HFFc6 (cell line): ENCODE data around the gene EPB41L3. TPM values are rescaled to one million over a fixed set of nuclear protein-coding genes. Genes with fewer than 3 reads are reported as not detected.

Experiments
- DNase-seq: peaks from one replicate; pipeline ENCODE4 v3.0.0-alpha.2; 2018
- H3K27ac Mint-ChIP-seq: 2 replicates; pipeline ENCODE4 v1.8.0; 2020; ENCODE audit warnings: mild to moderate bottlenecking, mixed read lengths
- H3K27me3 Mint-ChIP-seq: 2 replicates; pipeline ENCODE4 v1.8.0; 2021; ENCODE audit warnings: mild to moderate bottlenecking, moderate library complexity, mixed read lengths; ENCODE audit not compliant: insufficient read depth
- H3K36me3 Mint-ChIP-seq: 2 replicates; pipeline ENCODE4 v1.8.0; 2021; ENCODE audit warnings: low read depth, mixed read lengths
- H3K4me1 Mint-ChIP-seq: 2 replicates; pipeline ENCODE4 v1.8.0; 2020; ENCODE audit warnings: low read depth, mixed read lengths
- H3K4me3 Mint-ChIP-seq: 2 replicates; pipeline ENCODE4 v1.8.0; 2020; ENCODE audit warnings: mild to moderate bottlenecking, moderate library complexity, mixed read lengths
- H3K9me3 Mint-ChIP-seq: 2 replicates; pipeline ENCODE4 v1.8.0; 2020; ENCODE audit warnings: mild to moderate bottlenecking, mixed read lengths
- total RNA-seq, 6 experiments: library from RNA; stranded (reverse); fragmentation: NEBNext Ultra II Directional; extraction: Animal tissue kit (Norgen Biotek cat#: 25700); gene quantifications; 2 replicates in 1 of 6; 3 replicates in 5 of 6; pipeline ENCODE4 v1.2.3, GENCODE V29; 2021
- TF ChIP-seq, protein P1 (sequence below): fragments of 200-600 bp; sonication (generic); IDR thresholded peaks from 2 replicates; pipeline ENCODE4 v1.5.0; 2021; ENCODE audit warnings: antibody characterized with exemption, mild to moderate bottlenecking

EPB41L3 gene
- total RNA-seq, 6 experiments from 2014 or later, result 1.3 to 17.0 (median 1.8) TPM

DNA sequence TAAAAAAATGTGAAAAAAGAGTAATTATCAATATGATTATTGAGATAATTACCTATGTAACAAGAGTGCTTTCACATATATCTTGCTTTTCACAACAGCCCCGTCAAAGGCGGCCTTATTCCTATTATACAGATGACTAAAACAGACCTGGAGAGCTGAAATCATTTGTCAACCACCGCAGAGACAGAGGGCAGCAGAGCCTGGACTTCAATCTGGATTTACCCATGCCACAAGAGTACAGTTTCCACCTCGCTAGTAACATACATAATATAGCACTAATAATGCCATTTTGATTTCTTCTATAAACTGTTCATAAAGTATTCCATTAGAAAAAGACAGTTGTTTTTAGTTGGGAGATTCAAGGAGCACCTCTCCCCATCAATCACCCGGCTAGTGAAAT lies 121.8 kb downstream of the EPB41L3 start:
- DNase-seq, result no peak
- Mint-ChIP-seq H3K36me3 (peaks cover 3% of the 10 kb centered on the region; the same call in 1 of the 2 replicates), H3K9me3 (peaks cover 24% of the 10 kb centered on the region), H3K27ac (no peak overlapping the region), H3K4me3 (no peak overlapping the region), H3K27me3 (no peaks in the 10 kb centered on the region; the same call in 1 of the 2 replicates), H3K4me1 (no peaks in the 10 kb centered on the region)
- TF ChIP-seq, protein P1, sequence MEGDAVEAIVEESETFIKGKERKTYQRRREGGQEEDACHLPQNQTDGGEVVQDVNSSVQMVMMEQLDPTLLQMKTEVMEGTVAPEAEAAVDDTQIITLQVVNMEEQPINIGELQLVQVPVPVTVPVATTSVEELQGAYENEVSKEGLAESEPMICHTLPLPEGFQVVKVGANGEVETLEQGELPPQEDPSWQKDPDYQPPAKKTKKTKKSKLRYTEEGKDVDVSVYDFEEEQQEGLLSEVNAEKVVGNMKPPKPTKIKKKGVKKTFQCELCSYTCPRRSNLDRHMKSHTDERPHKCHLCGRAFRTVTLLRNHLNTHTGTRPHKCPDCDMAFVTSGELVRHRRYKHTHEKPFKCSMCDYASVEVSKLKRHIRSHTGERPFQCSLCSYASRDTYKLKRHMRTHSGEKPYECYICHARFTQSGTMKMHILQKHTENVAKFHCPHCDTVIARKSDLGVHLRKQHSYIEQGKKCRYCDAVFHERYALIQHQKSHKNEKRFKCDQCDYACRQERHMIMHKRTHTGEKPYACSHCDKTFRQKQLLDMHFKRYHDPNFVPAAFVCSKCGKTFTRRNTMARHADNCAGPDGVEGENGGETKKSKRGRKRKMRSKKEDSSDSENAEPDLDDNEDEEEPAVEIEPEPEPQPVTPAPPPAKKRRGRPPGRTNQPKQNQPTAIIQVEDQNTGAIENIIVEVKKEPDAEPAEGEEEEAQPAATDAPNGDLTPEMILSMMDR, result no peak

DNA sequence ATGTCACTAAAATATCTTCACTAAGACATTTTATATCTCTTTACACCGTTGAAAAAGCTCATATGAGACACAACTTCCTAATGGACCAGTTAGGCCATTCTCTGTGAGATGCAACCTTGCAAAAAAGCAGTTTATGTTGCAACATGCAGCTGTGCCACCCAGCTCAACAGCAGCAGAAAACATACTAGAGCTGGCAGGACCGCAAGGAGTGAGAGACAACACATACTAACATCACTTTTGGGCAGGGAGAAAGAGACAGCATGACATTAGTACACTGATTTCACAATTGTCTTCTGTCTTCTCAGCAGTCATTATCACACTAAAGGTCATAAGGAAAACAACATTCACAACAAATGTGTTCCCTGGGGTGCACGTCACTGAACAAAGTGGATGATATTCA lies 122.9 kb downstream of the EPB41L3 start:
- no peak overlapping the region for H3K4me3 Mint-ChIP-seq
- H3K27ac Mint-ChIP-seq, result no peak overlapping the region
- H3K36me3 Mint-ChIP-seq, result peaks cover 3% of the 10 kb centered on the region; the same call in 1 of the 2 replicates
- no peaks in the 10 kb centered on the region for H3K27me3 Mint-ChIP-seq
- TF ChIP-seq, protein P1, result no peak
- H3K9me3 Mint-ChIP-seq, result peaks cover 24% of the 10 kb centered on the region
- DNase-seq, result no peak
- H3K4me1 Mint-ChIP-seq, result no peaks in the 10 kb centered on the region

DNA sequence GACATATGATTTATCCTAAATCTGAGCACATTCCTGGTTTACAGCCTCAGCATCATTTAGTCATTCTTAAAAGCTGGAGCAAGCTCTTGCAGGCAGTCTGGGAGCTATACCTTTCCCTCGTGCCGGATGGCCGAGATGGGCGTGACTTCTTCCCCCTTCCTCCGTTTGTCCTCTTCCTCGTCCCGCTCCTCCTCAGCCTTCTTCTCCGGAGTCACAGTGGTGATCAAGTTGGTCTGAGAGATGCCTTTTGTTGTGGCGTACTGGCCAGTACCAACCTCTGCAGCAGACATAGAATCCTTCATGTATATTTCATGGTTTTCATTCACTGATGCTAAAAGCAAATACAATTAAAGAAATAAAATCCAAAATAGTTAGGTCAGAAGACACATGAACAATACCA lies 124.2 kb downstream of the EPB41L3 start:
- DNase-seq, result no peak
- peaks cover 34% of the 10 kb centered on the region for H3K9me3 Mint-ChIP-seq
- H3K4me3 Mint-ChIP-seq, result no peak overlapping the region
- no peaks in the 10 kb centered on the region; the same call in 1 of the 2 replicates for H3K27me3 Mint-ChIP-seq
- TF ChIP-seq, protein P1, result no peak
- no peak overlapping the region for H3K27ac Mint-ChIP-seq
- H3K36me3 Mint-ChIP-seq, result peaks cover 3% of the 10 kb centered on the region; the same call in 1 of the 2 replicates
- H3K4me1 Mint-ChIP-seq, result no peaks in the 10 kb centered on the region

DNA sequence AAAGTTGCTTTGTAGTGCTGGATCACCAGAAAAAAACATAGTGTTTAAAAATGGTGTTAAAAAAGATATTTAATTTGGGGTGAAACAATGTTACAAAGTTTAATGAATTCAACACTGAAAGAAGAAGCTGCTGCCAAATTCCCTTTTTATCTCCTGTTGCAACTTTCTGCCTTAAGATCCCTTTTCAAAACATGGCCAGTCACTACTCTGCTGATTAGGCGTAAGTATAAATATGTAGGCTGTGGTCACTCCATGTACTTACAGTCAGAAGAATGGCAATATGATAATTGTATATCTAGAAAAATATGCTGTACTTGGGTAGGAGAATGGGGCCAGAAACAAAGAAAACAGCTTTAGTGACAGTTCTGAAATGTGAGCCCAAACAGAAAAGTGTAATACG lies 124.8 kb downstream of the EPB41L3 start:
- no peaks in the 10 kb centered on the region for H3K4me1 Mint-ChIP-seq
- no peak overlapping the region for H3K4me3 Mint-ChIP-seq
- TF ChIP-seq, protein P1, result no peak
- H3K9me3 Mint-ChIP-seq, result peaks cover 34% of the 10 kb centered on the region
- no peak overlapping the region for H3K27ac Mint-ChIP-seq
- peaks cover 3% of the 10 kb centered on the region; the same call in 1 of the 2 replicates for H3K36me3 Mint-ChIP-seq
- no peak for DNase-seq
- no peaks in the 10 kb centered on the region; the same call in 1 of the 2 replicates for H3K27me3 Mint-ChIP-seq

DNA sequence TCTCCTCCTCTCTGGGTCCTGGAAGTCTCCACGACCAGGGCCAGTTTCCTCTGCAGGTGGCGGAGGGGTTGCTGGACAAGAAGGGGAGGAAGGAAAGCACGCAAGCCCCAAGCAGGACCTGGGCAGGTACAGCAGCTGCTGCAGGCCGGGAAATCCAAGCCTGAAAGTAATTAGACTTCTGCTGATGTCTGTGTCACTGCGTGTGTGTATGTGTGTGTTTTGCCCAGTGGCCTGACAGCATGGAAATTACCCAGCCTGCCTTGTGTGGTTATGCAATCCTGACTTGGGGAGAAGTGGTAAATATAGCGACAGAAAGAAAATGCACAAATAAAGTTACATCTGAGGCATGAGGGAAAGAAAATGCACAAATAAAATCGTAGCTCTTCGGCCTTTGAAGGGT lies 126.5 kb downstream of the EPB41L3 start:
- H3K4me1 Mint-ChIP-seq, result no peaks in the 10 kb centered on the region
- H3K27ac Mint-ChIP-seq, result no peak overlapping the region
- no peak for DNase-seq
- TF ChIP-seq, protein P1, result no peak
- H3K4me3 Mint-ChIP-seq, result no peak overlapping the region
- H3K36me3 Mint-ChIP-seq, result peaks cover 3% of the 10 kb centered on the region; the same call in 1 of the 2 replicates
- H3K9me3 Mint-ChIP-seq, result peaks cover 34% of the 10 kb centered on the region
- no peaks in the 10 kb centered on the region; the same call in 1 of the 2 replicates for H3K27me3 Mint-ChIP-seq
